GM15510 (cell line): ENCODE results near the gene ARNT2.

Experiments
- POLR2A ChIP-seq: IDR thresholded peaks from 3 replicates; pipeline ENCODE4 v1.6.1; 2011; ENCODE audit warnings: borderline replicate concordance; ENCODE audit not compliant: insufficient read length; ENCODE audit errors: extremely low read depth

ARNT2 gene

DNA sequence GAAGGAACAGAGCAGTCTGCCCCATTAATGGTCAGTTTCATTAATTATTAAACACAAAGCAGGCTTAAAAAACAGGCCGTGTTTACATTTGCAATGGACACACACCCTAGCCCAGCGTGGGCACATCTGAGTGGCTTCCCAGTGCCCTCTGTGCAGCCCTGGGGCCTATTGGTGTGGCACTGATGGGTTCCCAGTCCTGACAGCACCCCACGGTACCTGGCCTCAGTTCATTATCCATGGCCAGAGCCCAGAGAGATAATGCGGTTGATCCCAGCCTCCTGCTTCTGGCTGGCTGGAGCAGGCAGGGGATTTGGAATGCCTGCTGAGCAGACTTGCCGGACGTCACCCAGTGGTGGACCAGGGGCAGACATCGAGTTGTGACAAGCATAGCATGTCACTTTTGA, 180.4 kb downstream of the ARNT2 start:
- TF ChIP-seq POLR2A, result no peak

DNA sequence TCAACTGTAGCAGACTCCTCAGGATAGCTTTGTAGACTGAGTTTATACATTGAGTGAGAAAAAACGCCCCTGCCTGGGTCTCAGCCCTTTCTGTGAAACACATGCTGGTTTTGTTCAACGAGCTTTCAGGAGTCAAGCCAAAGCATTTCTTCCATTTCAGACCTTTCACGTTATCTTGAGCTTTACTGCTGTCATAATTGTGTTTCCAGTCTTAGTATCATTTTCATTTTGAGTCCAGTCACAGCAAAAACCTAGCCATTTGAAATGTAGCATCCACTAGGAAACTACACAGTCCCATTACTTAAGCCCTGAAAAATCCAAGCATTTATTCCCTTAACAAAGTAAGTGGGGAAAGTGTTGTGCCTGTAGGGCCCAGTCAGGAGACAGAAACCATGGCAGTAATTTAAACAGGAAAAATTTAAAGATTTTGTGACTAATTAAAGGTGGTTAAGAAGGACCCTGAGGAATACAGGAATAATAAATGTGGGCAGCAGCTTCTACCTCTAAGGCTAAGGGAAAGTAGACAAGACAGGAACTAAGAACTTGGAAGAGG, 180.9 kb downstream of the ARNT2 start:
- no peak for TF ChIP-seq POLR2A

DNA sequence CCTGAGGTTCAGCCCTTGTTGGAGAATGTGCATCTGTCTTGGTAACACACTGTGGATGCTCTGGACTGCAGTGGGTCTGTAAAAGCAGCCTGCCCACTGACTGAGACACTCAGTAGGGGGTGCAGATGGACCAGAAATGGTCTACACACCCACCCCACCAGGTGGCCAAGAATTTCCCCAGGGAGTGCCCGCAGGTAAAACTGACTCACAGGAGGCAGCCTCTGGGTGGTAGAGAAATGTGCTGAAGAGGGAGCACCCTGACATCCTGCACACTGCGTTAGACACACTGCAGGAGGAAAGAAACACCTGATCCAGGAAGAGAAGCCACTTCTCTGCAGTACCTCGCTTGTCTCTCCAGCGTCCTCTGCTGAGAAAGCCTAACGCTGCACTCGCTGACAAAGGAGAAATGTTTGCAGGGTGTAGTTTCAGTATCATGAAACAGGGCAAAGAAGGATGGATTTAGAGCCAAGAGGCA, 181.4 kb downstream of the ARNT2 start:
- no peak for TF ChIP-seq POLR2A

DNA sequence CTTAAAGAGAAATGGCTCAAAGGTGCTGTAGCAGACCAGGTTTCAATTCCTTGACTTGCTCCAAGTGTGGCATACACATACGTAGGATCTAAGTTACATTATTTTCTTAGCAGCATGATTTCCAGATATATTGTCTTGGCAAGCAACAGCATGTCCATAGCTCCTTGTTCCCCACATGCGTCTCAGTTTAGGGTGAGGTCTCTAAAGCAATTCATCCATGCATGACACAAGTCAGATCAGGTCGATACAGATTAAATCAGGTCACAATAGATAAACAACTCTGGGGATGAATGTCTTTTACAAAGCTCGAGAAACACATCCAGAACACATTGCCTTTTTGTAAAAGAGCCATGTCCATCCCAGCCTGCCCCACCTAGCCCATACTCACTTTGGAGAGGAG, 182.0 kb downstream of the ARNT2 start:
- no peak for TF ChIP-seq POLR2A

DNA sequence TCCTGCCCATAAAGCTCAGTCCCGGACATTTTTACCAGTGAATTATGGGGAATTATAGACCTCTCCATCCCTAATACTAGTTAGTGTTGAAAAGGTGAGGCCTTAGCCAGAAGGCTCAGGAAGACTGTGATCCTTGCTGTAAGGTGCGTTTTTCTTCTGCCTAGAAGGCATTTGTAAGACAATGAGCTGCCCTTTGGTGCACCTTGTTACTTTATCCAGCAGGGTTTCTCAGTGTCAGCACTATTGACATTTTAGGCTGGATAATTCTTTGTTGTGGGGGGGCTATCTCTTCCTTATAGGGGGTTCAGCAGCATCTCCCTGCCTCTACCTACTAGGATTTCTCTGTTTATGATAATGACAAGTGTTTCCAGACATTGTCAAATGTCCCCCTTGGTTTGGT, 182.8 kb downstream of the ARNT2 start:
- TF ChIP-seq POLR2A, result no peak

DNA sequence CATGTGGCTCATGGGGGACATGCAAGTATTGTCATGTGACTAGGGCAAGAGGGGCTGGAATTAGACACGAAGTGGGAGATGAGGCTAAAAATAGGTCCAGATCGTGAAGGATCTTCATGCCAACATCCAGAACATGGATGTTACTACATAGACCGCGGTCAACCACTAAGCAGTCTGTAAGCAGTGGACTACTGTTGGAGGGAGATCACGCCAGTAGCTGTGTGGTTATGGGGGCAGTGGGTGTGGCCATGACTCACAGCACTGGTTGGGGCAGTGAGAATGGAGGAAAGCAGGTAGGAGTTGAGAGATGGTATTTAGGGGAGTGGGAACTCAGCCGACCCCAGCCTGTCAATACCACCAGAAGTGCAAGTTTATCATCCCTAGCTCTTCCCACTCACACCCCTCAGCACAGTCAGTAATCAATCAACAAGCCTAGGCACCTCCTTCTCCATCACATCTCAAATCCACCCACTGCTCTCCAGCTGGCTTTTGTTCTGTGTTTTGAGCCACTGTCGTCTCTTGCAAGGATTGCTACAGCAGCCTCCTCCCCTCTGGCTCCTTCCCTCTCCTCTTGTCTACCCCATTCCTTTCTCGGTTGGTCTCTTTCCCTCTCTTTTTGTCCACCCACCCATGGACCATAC, 183.8 kb downstream of the ARNT2 start:
- TF ChIP-seq POLR2A, result no peak

DNA sequence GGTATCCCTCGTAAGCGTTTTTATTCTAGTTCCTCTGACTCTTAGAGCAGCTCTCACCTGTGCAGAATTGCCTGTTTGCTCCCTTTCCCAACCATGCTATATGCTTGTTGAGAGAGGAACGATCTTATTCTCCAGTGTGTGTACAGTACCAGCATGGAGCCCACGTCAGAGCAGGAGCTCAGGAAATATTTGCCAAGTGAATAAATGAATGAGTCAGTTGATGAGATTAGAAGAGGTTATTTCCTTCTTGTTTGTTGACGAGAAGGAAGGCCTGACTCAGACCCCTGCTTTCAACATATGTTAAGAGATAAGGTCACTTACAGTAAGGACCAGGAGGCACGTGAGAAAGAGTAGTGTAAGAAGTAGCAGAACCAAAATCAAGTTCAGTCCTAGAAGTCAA, 184.6 kb downstream of the ARNT2 start:
- no peak for TF ChIP-seq POLR2A

DNA sequence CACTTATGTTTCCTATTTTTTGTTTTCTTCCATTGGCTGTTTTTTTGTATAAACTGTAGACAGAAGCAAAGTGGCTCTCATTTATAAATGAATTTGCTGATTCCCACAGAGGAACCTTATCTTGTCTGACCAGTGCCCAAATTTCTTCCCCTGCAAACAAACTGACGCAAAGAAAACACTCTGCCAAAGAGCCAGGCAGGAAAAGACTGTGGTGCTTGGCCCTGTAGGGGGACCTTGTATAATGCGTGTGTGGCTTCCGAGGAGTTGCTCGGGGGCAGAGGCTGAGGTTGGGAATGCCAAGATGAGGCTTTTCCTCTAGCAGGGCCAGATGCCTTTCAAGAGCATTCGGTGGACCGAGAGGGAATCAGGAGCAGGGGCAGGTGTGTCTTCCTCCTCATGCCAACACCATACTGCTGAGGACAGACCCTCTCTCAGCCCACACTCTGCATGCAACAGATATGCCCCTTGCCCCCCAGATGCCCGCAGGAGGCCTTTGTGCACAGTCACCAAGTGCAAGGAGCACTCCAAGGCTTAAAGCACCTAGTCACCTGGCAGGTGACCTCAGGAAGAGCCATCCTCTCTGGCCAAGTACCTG, 186.7 kb downstream of the ARNT2 start:
- no peak for TF ChIP-seq POLR2A

DNA sequence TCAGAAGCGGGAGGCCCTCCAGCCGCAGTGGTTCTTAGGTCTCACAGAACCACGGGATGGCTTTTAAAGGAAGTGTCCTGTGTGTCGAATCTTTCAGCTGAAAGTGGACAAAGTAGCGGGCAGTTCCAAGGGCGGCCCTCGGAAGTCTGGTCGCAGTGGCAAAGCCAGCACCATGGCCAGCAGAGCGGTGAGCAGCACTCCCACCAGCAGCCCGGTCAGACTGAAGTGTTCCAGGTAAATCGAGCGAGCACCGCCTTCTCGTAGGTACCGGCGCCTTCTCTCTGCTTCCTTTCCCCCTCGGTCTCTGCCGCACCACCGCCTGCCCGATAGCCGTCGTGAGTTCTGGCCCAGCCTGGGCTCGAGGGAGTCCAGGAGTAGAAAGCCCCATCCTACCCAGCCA, 187.3 kb downstream of the ARNT2 start:
- TF ChIP-seq POLR2A, result no peak

DNA sequence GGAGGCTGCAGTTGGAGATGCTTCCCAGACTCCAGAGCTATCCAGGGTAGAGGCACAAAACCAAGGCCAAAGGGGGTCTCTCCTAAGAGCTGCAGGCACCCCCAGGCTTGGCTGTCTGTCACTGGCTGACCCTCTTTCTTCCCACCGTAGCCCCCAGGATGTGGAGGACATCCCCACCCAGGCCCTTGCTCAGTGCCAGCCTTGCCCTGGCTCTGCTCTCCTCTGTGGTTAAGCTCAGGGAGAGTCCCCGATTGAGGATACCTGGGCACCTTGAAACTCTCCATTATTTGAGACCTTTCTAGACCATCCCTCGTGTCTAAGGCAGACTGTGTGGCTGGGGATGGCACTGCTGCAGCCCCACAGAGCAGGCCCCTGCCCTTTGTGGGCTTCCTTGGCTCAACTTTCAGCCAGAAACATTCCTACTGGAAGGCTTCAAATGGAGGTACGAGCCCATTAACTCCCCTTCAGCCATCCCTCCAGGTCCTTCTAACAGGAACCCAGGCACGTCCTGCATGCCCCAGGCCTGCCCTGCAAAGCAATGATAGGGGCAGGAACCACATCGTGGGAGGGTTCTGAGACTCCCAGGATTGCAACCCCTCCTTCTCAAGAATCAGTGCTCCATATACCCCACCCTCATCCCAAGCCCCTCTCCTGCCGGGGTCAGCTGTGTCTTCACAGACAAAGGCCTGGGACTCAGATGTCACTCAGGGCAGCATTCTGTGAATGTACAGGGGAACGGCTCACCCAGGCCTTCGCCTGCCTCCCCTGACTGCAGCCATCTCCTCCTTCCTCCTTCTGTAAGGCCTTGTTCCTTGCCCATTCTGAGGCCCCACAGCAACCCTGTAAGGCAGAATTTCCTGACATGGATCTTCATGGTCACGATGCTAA, 188.0 kb downstream of the ARNT2 start:
- no peak for TF ChIP-seq POLR2A

DNA sequence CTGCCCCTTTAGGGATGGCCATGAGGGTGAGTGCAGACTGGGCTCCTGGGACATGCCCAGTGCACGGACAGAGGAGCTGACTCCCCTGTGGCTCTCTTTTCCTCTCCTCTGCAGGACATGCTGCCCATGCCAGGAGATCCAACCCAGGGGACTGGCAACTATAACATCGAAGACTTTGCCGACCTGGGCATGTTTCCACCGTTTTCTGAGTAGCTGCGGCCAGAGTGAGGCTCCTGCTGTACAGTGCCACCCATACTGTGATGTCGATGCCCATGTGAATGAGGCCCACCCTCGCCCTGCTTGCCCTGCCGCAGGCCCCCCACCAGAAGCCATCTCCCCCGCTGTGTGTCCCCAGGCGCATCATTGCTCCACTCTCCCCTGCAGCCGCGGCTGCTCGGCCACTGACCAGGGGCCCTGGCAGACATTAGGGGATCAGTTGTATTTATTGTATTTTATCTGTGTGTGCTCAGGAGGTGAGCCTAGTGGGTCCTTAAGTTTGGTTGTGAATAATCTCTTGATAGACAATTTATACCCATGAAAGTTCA, 189.4 kb downstream of the ARNT2 start:
- no peak for TF ChIP-seq POLR2A

DNA sequence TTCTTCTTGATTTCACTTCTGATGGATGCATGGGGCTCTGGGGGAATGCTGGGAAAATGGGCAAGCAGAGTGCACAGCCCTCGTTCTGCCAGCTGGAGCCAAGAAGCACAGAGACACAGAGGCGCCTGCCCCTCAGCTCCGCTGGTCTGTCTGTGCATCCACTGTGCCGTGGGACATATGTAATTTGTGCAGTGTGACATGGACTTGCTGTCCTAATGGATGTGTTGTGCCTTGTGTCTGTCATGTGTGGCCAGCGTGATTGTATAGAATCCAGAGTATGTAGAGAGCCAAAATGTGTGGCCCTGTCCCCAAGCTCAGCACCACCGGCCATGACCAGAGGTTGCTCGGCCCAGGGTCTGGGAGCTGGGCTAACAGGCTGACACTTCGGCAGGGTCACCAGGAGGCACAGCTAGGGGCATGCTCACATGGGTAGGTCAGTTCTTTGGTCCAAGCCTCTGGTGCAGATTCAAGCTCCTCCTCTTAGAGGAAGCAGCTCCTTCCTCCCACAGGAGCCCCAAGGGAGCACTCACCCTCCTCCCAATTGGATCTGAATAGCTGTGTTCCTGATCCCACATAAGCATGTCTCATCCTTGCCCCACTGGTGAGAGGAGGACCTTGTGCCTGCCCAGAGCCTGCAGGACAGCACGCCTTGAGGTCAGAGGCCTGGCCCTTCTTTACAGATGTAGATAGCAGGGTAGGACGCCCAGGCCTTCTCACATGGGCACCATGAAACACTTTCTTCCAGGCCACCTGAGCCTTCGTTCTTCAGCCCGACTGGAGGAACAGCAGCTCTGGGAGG, 190.1 kb downstream of the ARNT2 start:
- TF ChIP-seq POLR2A, result no peak

DNA sequence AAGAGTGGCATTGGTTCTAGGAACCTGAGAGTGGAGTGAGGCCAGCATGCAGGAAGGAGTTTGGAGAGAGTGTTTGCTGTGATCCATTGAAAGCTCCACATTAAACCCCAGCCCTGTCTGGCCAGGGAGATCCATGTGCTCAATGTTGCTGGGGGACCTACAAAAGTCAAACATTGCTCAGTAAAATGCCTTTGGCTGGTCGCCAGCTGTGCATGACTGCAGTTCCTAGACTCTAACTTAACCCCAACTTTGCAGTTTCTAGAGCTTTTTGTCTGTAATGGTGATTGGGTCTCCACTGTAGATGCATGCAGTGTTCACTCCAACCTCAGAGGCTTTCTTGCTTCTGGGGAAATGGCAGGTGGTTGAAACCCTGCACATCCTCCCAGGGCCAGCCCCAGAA, 191.2 kb downstream of the ARNT2 start:
- TF ChIP-seq POLR2A, result no peak

DNA sequence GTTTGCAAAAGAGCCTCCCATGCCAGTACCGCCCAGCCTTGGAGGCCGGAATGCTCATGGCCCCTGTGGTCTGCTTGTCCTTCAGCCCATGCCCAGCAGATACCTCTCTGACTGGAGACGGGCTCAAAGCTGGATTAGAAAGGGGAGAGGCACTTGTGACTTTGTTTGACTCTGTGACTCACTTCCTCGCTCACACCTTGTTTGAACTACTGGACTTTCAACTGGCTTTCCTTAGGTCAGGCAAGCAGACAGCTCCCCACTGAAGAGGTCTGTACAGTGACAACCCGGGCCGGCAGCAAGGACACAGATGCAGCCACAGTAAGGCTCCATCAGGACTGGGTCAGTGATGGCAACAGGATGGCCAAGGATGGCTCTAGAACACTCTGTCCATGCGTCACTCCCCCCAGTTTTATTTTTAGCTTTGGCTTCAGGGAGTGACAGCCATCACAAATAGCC, 192.4 kb downstream of the ARNT2 start:
- no peak for TF ChIP-seq POLR2A
